ENCODE results near the gene TRAF3.

TRAF3 gene

DNA sequence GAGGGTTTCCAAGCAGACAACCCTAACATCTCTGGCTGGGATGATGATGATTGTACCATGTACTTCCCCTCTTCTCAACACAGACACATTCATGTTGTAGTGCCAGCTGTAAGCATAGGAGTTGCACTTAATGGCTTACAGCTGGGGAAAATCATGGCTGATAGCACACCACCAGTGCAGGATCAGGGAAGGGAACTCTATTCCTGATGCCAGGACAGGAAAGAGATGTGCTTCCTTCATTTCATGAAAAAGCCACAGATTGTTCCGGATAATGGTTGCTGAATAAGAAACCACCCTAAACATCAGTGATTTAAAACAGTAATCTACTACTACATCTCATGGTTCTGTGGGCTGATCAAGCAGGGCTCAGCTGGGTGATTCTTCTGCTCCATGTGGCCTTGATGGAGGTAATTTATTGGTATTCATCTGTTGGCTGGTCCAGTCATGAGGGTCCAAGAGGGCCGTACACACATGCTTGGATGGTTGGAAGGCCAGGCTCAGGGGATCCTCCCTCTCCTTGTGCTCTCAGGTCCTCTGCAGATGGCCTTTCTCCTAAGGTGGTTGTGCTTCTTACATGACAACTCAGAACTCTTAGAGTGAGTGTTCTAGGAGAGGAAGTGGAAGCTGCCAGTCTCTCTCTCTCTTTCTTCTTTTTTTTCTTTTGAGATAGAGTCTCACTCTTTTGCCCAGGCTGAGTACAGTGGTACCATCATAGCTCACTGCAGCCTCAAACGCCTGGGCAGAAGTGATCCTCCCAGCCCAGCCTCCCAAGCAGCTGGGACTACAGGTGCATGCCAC lies 16.5 kb downstream of the TRAF3 start (continued):
- TF ChIP-seq, protein P1, sequence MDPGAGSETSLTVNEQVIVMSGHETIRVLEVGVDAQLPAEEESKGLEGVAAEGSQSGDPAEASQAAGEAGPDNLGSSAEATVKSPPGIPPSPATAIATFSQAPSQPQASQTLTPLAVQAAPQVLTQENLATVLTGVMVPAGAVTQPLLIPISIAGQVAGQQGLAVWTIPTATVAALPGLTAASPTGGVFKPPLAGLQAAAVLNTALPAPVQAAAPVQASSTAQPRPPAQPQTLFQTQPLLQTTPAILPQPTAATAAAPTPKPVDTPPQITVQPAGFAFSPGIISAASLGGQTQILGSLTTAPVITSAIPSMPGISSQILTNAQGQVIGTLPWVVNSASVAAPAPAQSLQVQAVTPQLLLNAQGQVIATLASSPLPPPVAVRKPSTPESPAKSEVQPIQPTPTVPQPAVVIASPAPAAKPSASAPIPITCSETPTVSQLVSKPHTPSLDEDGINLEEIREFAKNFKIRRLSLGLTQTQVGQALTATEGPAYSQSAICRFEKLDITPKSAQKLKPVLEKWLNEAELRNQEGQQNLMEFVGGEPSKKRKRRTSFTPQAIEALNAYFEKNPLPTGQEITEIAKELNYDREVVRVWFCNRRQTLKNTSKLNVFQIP (CRISPR knock-in tag; IDR thresholded peaks at IDR 0.05; ENCODE audit: borderline replicate concordance, low read depth), result no peak
- no peak for TF ChIP-seq ZFP30 (CRISPR knock-in tag; IDR thresholded peaks at IDR 0.05)

DNA sequence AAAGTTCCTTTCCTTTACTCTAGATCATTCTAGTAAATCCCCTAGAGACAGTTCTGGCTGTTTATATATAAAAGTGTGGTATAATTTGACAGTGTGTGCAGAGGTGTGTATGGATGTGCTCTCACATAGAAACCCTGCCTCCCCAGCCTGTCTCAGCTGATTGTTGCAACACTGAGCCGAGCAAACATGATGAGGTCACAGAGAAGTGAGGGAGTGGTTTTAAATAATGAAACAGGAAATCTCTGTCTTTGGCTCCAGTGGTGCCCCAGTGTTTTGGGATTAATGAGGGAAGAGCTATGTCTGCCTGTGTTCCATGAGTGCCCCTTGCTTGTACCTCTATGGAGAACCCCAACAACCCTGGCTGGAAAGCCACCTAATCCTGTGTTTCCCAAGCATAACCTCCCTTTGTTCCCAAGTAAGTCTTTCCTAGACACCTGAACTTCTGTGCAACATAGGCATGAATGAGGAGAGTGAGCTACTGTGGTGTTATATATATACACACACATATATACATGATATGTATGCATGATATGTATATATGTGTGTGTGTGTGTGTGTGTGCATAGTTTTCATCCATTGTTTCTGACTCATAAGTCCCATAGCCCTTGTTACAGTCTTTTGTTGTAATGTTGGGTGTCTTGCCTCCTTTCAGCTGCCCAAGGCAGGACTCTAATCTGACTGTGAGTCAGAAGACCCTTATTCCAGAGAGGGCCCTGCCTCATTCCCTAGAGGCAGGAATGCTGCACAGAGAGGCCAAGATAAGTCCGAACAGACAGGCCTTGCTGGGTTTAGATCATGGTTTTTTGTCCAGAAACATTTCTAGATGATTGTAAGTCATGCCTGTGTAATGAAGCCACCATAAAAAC lies 18.0 kb downstream of the TRAF3 start:
- ATAC-seq, result peak; percentile 79
- TF ChIP-seq ZFP3 (CRISPR knock-in tag; IDR thresholded peaks at IDR 0.05), result no peak
- TF ChIP-seq ISL1 (CRISPR knock-in tag; IDR thresholded peaks at IDR 0.05), result no peak
- TF ChIP-seq SNAI2 (CRISPR knock-in tag; IDR thresholded peaks at IDR 0.05), result no peak
- TF ChIP-seq ZNF8 (CRISPR knock-in tag; IDR thresholded peaks at IDR 0.05), result no peak

DNA sequence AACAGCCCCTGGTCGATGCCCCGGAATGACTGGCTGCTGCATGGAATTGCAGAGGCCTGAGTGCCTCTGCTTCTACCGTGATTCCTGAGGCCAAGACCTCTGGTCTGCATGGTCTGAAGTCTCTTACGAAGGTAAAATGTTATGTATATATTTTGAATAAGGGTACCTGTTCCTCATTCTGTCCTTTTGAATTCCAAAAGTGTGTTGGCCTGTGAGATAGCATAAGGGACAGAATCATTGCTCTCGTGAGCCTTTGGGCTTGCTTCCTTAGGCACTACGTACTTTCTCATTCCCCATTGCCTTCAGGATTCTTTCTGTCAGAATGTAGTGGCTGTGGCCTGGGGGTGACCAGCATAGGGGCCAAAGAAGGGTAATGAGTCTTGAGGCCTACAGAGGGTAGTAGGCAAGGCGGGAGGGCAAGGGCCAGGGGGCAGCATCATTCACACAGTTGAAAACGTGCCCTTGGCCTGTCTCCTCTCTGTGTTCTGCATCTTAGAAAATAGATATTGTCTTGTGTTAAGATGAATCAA lies 19.5 kb downstream of the TRAF3 start:
- TF ChIP-seq GLIS3 (CRISPR knock-in tag; IDR thresholded peaks at IDR 0.05) (no peak), ZFP3 (CRISPR knock-in tag; IDR thresholded peaks at IDR 0.05) (no peak), TCF4 (CRISPR knock-in tag; IDR thresholded peaks at IDR 0.05; ENCODE audit: borderline replicate concordance) (no peak), OSR1 (CRISPR knock-in tag; IDR thresholded peaks at IDR 0.05) (no peak), RARB (CRISPR knock-in tag; IDR thresholded peaks at IDR 0.05) (no peak), ZNF8 (CRISPR knock-in tag; IDR thresholded peaks at IDR 0.05) (no peak), CSDC2 (CRISPR knock-in tag; IDR thresholded peaks at IDR 0.05) (no peak), ESRRG (CRISPR knock-in tag; IDR thresholded peaks at IDR 0.05) (no peak), ZNF565 (CRISPR knock-in tag; conservative IDR thresholded peaks at IDR 0.05; ENCODE audit: low read depth) (no peak), ZC3H10 (CRISPR knock-in tag; IDR thresholded peaks at IDR 0.05) (no peak), ARNTL (CRISPR knock-in tag; IDR thresholded peaks at IDR 0.05; ENCODE audit: borderline replicate concordance, low read depth) (no peak), SNAI2 (CRISPR knock-in tag; IDR thresholded peaks at IDR 0.05) (no peak)
- TF ChIP-seq, protein P2, sequence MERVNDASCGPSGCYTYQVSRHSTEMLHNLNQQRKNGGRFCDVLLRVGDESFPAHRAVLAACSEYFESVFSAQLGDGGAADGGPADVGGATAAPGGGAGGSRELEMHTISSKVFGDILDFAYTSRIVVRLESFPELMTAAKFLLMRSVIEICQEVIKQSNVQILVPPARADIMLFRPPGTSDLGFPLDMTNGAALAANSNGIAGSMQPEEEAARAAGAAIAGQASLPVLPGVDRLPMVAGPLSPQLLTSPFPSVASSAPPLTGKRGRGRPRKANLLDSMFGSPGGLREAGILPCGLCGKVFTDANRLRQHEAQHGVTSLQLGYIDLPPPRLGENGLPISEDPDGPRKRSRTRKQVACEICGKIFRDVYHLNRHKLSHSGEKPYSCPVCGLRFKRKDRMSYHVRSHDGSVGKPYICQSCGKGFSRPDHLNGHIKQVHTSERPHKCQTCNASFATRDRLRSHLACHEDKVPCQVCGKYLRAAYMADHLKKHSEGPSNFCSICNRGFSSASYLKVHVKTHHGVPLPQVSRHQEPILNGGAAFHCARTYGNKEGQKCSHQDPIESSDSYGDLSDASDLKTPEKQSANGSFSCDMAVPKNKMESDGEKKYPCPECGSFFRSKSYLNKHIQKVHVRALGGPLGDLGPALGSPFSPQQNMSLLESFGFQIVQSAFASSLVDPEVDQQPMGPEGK (CRISPR knock-in tag; IDR thresholded peaks at IDR 0.05; ENCODE audit: borderline replicate concordance), result no peak
- TF ChIP-seq, protein P1 (CRISPR knock-in tag; IDR thresholded peaks at IDR 0.05; ENCODE audit: borderline replicate concordance, low read depth), result no peak
- TF ChIP-seq, protein P3, sequence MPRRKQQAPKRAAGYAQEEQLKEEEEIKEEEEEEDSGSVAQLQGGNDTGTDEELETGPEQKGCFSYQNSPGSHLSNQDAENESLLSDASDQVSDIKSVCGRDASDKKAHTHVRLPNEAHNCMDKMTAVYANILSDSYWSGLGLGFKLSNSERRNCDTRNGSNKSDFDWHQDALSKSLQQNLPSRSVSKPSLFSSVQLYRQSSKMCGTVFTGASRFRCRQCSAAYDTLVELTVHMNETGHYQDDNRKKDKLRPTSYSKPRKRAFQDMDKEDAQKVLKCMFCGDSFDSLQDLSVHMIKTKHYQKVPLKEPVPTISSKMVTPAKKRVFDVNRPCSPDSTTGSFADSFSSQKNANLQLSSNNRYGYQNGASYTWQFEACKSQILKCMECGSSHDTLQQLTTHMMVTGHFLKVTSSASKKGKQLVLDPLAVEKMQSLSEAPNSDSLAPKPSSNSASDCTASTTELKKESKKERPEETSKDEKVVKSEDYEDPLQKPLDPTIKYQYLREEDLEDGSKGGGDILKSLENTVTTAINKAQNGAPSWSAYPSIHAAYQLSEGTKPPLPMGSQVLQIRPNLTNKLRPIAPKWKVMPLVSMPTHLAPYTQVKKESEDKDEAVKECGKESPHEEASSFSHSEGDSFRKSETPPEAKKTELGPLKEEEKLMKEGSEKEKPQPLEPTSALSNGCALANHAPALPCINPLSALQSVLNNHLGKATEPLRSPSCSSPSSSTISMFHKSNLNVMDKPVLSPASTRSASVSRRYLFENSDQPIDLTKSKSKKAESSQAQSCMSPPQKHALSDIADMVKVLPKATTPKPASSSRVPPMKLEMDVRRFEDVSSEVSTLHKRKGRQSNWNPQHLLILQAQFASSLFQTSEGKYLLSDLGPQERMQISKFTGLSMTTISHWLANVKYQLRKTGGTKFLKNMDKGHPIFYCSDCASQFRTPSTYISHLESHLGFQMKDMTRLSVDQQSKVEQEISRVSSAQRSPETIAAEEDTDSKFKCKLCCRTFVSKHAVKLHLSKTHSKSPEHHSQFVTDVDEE (CRISPR knock-in tag; IDR thresholded peaks at IDR 0.05), result no peak
- no peak for ATAC-seq

DNA sequence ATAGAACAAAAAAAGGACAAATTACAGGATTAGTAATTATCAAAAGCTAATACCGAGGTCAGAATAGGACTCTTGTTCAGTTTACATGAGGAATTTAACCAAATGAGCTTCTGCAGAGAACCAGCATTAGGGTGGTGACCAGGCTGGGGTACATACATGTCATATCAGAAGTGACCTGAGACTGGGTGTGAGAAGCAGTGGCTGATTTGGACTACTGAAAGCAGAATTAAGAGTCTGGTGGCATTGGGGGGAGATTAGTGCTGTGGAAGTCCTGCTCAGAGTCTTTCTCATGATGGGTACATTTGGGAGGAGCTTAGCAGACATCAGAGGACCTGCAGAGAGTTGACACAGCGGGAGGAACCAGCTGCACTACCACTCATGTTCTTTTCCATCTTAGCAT lies 21.7 kb downstream of the TRAF3 start:
- no peak for TF ChIP-seq ZFP30 (CRISPR knock-in tag; IDR thresholded peaks at IDR 0.05)
- no peak for ATAC-seq

Data from SK-N-SH treated with all-trans-retinoic acid at 6 μM for 48 hours (cell line).